Endothelial cell of umbilical vein (primary cell): Measurements from ENCODE around the gene ALDH1L2.

Source experiments
- CTCF ChIP-seq, 2 donors: IDR thresholded peaks; 1 replicate in 1 of 2; 2 replicates in 1 of 2; pipeline ENCODE4 v1.5.1; 2011; ENCODE audit warnings: low read length in 2 of 2, mild to moderate bottlenecking in 2 of 2, moderate library complexity in 2 of 2, control low read depth in 1 of 2, inconsistent platforms in 1 of 2, low read depth in 1 of 2; ENCODE audit not compliant: insufficient read depth in 1 of 2; ENCODE audit errors: extremely low read depth in 1 of 2
- POLR2A ChIP-seq: IDR thresholded peaks from 2 replicates; pipeline ENCODE4 v1.6.1; 2012; ENCODE audit warnings: low read depth, mild to moderate bottlenecking, control low read depth, low read length
- POLR2AphosphoS5 ChIP-seq: IDR thresholded peaks from 2 replicates; pipeline ENCODE4 v1.6.1; 2012; ENCODE audit warnings: low read depth, mild to moderate bottlenecking, control low read depth, low read length, moderate library complexity; ENCODE audit not compliant: insufficient read depth

- TF ChIP-seq POLR2AphosphoS5 (no peak), CTCF (IDR thresholded peaks at IDR 0.05; ENCODE audit: extremely low read depth in 1 of 2, insufficient read depth in 1 of 2, low read depth in 1 of 2, low read length in 2 of 2) (no peak), POLR2A (no peak)
Observed at GRCh38 chr12:105024928-105025327, 59.3 kb downstream of the ALDH1L2 start.
